Measurements from ENCODE around the gene FAF2. TPM values are rescaled to one million over a fixed set of nuclear protein-coding genes. Genes with fewer than 3 reads are reported as not detected.

The FAF2 gene
- total RNA-seq, 1 donor from 2014 or later, result 31.8 TPM

GRCh38 chr5:176429972-176430371 lies 18.2 kb upstream of the FAF2 start:
- Histone ChIP-seq H3K27me3 (ENCODE audit: low read depth) (peaks cover 7% of the 10 kb centered on the region), H3K36me3 (no peaks in the 10 kb centered on the region), H3K27ac (no peak overlapping the region), H3K4me1 (no peaks in the 10 kb centered on the region), H3K4me3 (no peak overlapping the region), H3K9me3 (no peaks in the 10 kb centered on the region)
- intact Hi-C loops (cut with DNase I), result no loop called here
- ATAC-seq, result no peak
- no peak for TF ChIP-seq CTCF (IDR thresholded peaks at IDR 0.05)
- no peak for DNase-seq

GRCh38 chr5:176432707-176433106 lies 15.5 kb upstream of the FAF2 start:
- TF ChIP-seq CTCF (IDR thresholded peaks at IDR 0.05), result no peak
- no peak overlapping the region for H3K27ac ChIP-seq
- intact Hi-C loops (cut with DNase I), result no loop called here
- H3K9me3 ChIP-seq, result no peaks in the 10 kb centered on the region
- peaks cover 10% of the 10 kb centered on the region for H3K4me1 ChIP-seq
- DNase-seq, result no peak
- ATAC-seq, result no peak
- peaks cover 7% of the 10 kb centered on the region for H3K27me3 ChIP-seq (ENCODE audit: low read depth)
- no peaks in the 10 kb centered on the region for H3K36me3 ChIP-seq
- no peak overlapping the region for H3K4me3 ChIP-seq

GRCh38 chr5:176436656-176437055 lies 11.5 kb upstream of the FAF2 start:
- no peak for DNase-seq
- TF ChIP-seq CTCF (IDR thresholded peaks at IDR 0.05), result no peak
- Histone ChIP-seq H3K9me3 (no peaks in the 10 kb centered on the region), H3K4me3 (peak overlapping the region; percentile 23), H3K27me3 (ENCODE audit: low read depth) (no peaks in the 10 kb centered on the region), H3K4me1 (peaks cover 10% of the 10 kb centered on the region), H3K27ac (peak overlapping the region; percentile 34), H3K36me3 (no peaks in the 10 kb centered on the region)
- no peak for ATAC-seq
- intact Hi-C loops (cut with DNase I), result no loop called here

GRCh38 chr5:176438959-176439757 lies 9.0 kb upstream of the FAF2 start:
- H3K27me3 ChIP-seq (ENCODE audit: low read depth), result no peaks in the 10 kb centered on the region
- H3K4me1 ChIP-seq, result peaks cover 10% of the 10 kb centered on the region
- no peaks in the 10 kb centered on the region for H3K36me3 ChIP-seq
- intact Hi-C loops (cut with DNase I), result no loop called here
- H3K4me3 ChIP-seq, result no peak overlapping the region
- ATAC-seq (no peak), DNase-seq (no peak)
- no peak overlapping the region for H3K27ac ChIP-seq
- H3K9me3 ChIP-seq, result no peaks in the 10 kb centered on the region
- TF ChIP-seq CTCF (IDR thresholded peaks at IDR 0.05), result no peak

GRCh38 chr5:176440927-176441706 lies 7.1 kb upstream of the FAF2 start:
- Histone ChIP-seq H3K36me3 (no peaks in the 10 kb centered on the region), H3K4me1 (peaks cover 9% of the 10 kb centered on the region), H3K27me3 (ENCODE audit: low read depth) (no peaks in the 10 kb centered on the region), H3K9me3 (no peaks in the 10 kb centered on the region), H3K27ac (no peak overlapping the region), H3K4me3 (no peak overlapping the region)
- TF ChIP-seq CTCF (IDR thresholded peaks at IDR 0.05), result no peak
- intact Hi-C loops (cut with DNase I), result no loop called here
- ATAC-seq (no peak), DNase-seq (no peak)

Data from lower lobe of right lung (tissue), 2 donors.